ENCODE results near the gene CCL20.
"Not testable (repeated sequence)": the region's sequence is repeated elsewhere in the genome, so short reads cannot be mapped to it uniquely, and the experiment has no call there.

DNA sequence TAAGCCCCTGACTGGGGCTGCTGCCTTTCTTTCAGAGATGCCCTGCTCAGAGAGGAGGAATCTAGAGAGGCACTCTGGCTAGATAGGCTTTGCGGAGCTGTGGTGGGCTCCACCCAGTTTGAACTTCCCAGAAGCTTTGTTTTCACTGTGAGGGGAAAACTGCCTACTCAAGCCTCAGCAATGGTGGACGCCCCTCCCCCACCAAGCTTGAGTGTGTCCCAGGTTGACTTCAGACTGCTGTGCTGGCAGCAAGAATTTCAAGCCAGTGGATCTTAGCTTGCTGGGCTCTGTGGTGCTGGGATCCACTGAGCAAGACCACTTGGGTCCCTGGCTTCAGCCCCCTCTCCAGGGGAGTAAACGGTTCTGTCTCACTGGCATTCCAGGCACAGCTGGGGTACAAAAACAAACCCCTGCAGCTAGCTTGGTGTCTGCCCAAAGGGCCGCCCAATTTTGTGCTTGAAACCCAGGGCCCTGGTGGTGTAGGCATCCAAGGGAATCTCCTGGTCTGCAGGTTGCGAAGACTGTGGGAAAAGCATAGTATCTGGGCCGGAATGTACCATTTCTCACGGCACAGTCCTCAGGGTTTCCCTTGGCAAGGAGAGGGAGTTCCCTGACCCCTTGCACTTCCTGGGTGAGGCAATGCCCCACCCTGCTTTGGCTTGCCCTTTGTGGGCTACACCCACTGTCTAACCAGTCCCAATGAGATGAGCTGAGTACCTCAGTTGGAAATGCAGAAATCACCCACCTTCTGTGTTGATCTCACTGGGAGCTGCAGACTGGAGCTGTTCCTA is 25.9 kb downstream of the CCL20 start:
- TF ChIP-seq POLR2A, POLR2AphosphoS5 (IDR thresholded peaks at IDR 0.05): not testable (repeated sequence)
- TF ChIP-seq, protein P1, sequence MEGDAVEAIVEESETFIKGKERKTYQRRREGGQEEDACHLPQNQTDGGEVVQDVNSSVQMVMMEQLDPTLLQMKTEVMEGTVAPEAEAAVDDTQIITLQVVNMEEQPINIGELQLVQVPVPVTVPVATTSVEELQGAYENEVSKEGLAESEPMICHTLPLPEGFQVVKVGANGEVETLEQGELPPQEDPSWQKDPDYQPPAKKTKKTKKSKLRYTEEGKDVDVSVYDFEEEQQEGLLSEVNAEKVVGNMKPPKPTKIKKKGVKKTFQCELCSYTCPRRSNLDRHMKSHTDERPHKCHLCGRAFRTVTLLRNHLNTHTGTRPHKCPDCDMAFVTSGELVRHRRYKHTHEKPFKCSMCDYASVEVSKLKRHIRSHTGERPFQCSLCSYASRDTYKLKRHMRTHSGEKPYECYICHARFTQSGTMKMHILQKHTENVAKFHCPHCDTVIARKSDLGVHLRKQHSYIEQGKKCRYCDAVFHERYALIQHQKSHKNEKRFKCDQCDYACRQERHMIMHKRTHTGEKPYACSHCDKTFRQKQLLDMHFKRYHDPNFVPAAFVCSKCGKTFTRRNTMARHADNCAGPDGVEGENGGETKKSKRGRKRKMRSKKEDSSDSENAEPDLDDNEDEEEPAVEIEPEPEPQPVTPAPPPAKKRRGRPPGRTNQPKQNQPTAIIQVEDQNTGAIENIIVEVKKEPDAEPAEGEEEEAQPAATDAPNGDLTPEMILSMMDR (IDR thresholded peaks at IDR 0.05 in 8 of 11, conservative IDR thresholded peaks at IDR 0.05 in 3 of 11), result not testable (repeated sequence)
